H9 (cell line): ENCODE data around the gene FARS2. TPM values are rescaled to one million over a fixed set of nuclear protein-coding genes. Genes with fewer than 3 reads are reported as not detected.

Experiments used
- DNase-seq: peaks from one replicate; pipeline ENCODE4 v3.0.0-alpha.2; 2017
- H2AFZ ChIP-seq: one replicate; pipeline ENCODE4 v1.6.1; 2013; ENCODE audit warnings: mild to moderate bottlenecking, low read length, control low read depth, moderate library complexity
- H2AK5ac ChIP-seq: 2 replicates; pipeline ENCODE4 v1.6.1; 2013; ENCODE audit warnings: low read length, control low read depth, mixed read lengths; ENCODE audit not compliant: insufficient read length
- H2BK120ac ChIP-seq: one replicate; pipeline ENCODE4 v1.6.1; 2013; ENCODE audit warnings: low read depth, mild to moderate bottlenecking, low read length, control low read depth, inconsistent platforms; ENCODE audit not compliant: poor library complexity, severe bottlenecking
- H2BK12ac ChIP-seq: 2 replicates; pipeline ENCODE4 v1.6.1; 2013; ENCODE audit warnings: low read length, control low read depth, mixed read lengths, low read depth; ENCODE audit not compliant: insufficient read length
- H2BK15ac ChIP-seq: 2 replicates; pipeline ENCODE4 v1.6.1; 2013; ENCODE audit warnings: low read depth, low read length, control low read depth
- H2BK20ac ChIP-seq: one replicate; pipeline ENCODE4 v1.6.1; 2013; ENCODE audit warnings: low read depth, mild to moderate bottlenecking, low read length, control low read depth, inconsistent platforms; ENCODE audit not compliant: poor library complexity, severe bottlenecking
- H2BK5ac ChIP-seq: 2 replicates; pipeline ENCODE4 v1.6.1; 2013; ENCODE audit warnings: low read length, control low read depth, mixed read lengths; ENCODE audit not compliant: insufficient read length
- H3K14ac ChIP-seq: 2 replicates; pipeline ENCODE4 v1.6.1; 2013; ENCODE audit warnings: low read length, control low read depth; ENCODE audit not compliant: insufficient read depth
- H3K18ac ChIP-seq: 2 replicates; pipeline ENCODE4 v1.6.1; 2013; ENCODE audit warnings: low read depth, mild to moderate bottlenecking, mixed read lengths, low read length, control low read depth; ENCODE audit not compliant: insufficient read length
- H3K23ac ChIP-seq: 2 replicates; pipeline ENCODE4 v1.6.1; 2013; ENCODE audit warnings: low read length, control low read depth, mixed read lengths, low read depth; ENCODE audit not compliant: insufficient read length
- H3K23me2 ChIP-seq: 2 replicates; pipeline ENCODE4 v1.6.1; 2013; ENCODE audit warnings: low read depth, mild to moderate bottlenecking, mixed read lengths, low read length, control low read depth; ENCODE audit not compliant: insufficient read length, poor library complexity, severe bottlenecking
- H3K27ac ChIP-seq: 2 replicates; pipeline ENCODE4 v1.5.1; 2013; ENCODE audit warnings: low read length, control low read depth, mixed read lengths, low read depth; ENCODE audit not compliant: insufficient read length
- H3K27me3 ChIP-seq: 2 replicates; pipeline ENCODE4 v1.6.1; 2013; ENCODE audit warnings: low read length, control low read depth, inconsistent platforms; ENCODE audit not compliant: insufficient read depth
- H3K4ac ChIP-seq: 2 replicates; pipeline ENCODE4 v1.6.1; 2013; ENCODE audit warnings: low read depth, mild to moderate bottlenecking, control low read depth, inconsistent platforms, low read length, moderate library complexity
- H3K4me1 ChIP-seq: 2 replicates; pipeline ENCODE4 v1.6.1; 2013; ENCODE audit warnings: low read length, control low read depth, inconsistent platforms; ENCODE audit not compliant: insufficient read depth
- H3K4me2 ChIP-seq: 2 replicates; pipeline ENCODE4 v1.6.1; 2013; ENCODE audit warnings: low read length, control low read depth, mixed read lengths; ENCODE audit not compliant: insufficient read length, insufficient read depth
- H3K56ac ChIP-seq: 2 replicates; pipeline ENCODE4 v1.6.1; 2013; ENCODE audit warnings: low read depth, mild to moderate bottlenecking, mixed read lengths, low read length, control low read depth; ENCODE audit not compliant: insufficient read length
- H3K79me1 ChIP-seq: 2 replicates; pipeline ENCODE4 v1.6.1; 2013; ENCODE audit warnings: low read depth, mild to moderate bottlenecking, moderate library complexity, low read length, control low read depth, inconsistent platforms; ENCODE audit not compliant: insufficient read depth, poor library complexity, severe bottlenecking
- H3K79me2 ChIP-seq: 2 replicates; pipeline ENCODE4 v1.6.1; 2013; ENCODE audit warnings: low read length, control low read depth, inconsistent platforms; ENCODE audit not compliant: insufficient read depth
- H3K9ac ChIP-seq: 2 replicates; pipeline ENCODE4 v1.6.1; 2013; ENCODE audit warnings: low read length, control low read depth, mixed read lengths; ENCODE audit not compliant: insufficient read length; ENCODE audit errors: extremely low read depth
- H3K9me3 ChIP-seq: one replicate; pipeline ENCODE4 v1.6.1; 2013; ENCODE audit warnings: low read depth, low read length, inconsistent platforms; ENCODE audit not compliant: control insufficient read depth
- H3T11ph ChIP-seq: one replicate; pipeline ENCODE4 v1.6.1; 2013; ENCODE audit warnings: mild to moderate bottlenecking, low read length, control low read depth, inconsistent platforms
- H4K20me1 ChIP-seq: one replicate; pipeline ENCODE4 v1.6.1; 2013; ENCODE audit not compliant: control insufficient read depth, insufficient read length, insufficient read depth
- H4K5ac ChIP-seq: 2 replicates; pipeline ENCODE4 v1.6.1; 2013; ENCODE audit warnings: low read depth, mild to moderate bottlenecking, mixed read lengths, low read length, control low read depth; ENCODE audit not compliant: insufficient read length
- H4K8ac ChIP-seq: replicated peaks from 2 replicates; pipeline ENCODE4 v1.6.1; 2013; ENCODE audit warnings: low read length, control low read depth, mixed read lengths, low read depth; ENCODE audit not compliant: insufficient read length
- H4K91ac ChIP-seq: 2 replicates; pipeline ENCODE4 v1.6.1; 2013; ENCODE audit warnings: low read depth, mild to moderate bottlenecking, moderate library complexity, mixed read lengths, low read length, control low read depth; ENCODE audit not compliant: insufficient read length
- H3K27ac Mint-ChIP-seq, 3 experiments: 2 replicates in 2 of 3; 3 replicates in 1 of 3; pipeline ENCODE4 v1.8.0; 2020 to 2021; ENCODE audit warnings: mixed read lengths in 3 of 3, mild to moderate bottlenecking in 1 of 3, moderate library complexity in 1 of 3
- H3K27me3 Mint-ChIP-seq: 2 replicates; pipeline ENCODE4 v1.8.0; 2021; ENCODE audit warnings: low read depth, mild to moderate bottlenecking, moderate library complexity, mixed read lengths
- H3K36me3 Mint-ChIP-seq, 3 experiments: 2 replicates in 2 of 3; 3 replicates in 1 of 3; pipeline ENCODE4 v1.8.0; 2020 to 2021; ENCODE audit warnings: low read depth in 3 of 3, mixed read lengths in 3 of 3; ENCODE audit not compliant: insufficient read depth in 1 of 3
- H3K4me1 Mint-ChIP-seq, 2 experiments: 2 replicates each; pipeline ENCODE4 v1.8.0; 2020; ENCODE audit warnings: mixed read lengths in 2 of 2
- H3K4me3 Mint-ChIP-seq, 2 experiments: 2 replicates in 1 of 2; 3 replicates in 1 of 2; pipeline ENCODE4 v1.8.0; 2020 to 2021; ENCODE audit warnings: mild to moderate bottlenecking in 2 of 2, mixed read lengths in 2 of 2, moderate library complexity in 1 of 2
- H3K9me3 Mint-ChIP-seq, 2 experiments: 2 replicates in 1 of 2; 3 replicates in 1 of 2; pipeline ENCODE4 v1.8.0; 2020; ENCODE audit warnings: mild to moderate bottlenecking in 2 of 2, mixed read lengths in 2 of 2, moderate library complexity in 1 of 2
- CTCF ChIP-seq: fragments of 200-600 bp; sonication (generic); conservative IDR thresholded peaks from 3 replicates; pipeline ENCODE4 v1.8.0; 2021; ENCODE audit warnings: antibody characterized with exemption, mild to moderate bottlenecking
- WGBS: extraction: QIAGEN DNeasy Blood & Tissue Kit; methylation state at CpG from one replicate; pipeline ENCODE4 v1.1.7; 2013; ENCODE audit warnings: missing lambda C conversion rate, low lambda C conversion rate, mixed read lengths; ENCODE audit not compliant: insufficient read length; ENCODE audit errors: extremely low coverage; 5-methylcytosine and 5-hydroxymethylcytosine counted together
- total RNA-seq: library from RNA; stranded (reverse); gene quantifications from 2 replicates; pipeline ENCODE4 v1.2.1, GENCODE V29; 2021

The FARS2 gene
- total RNA-seq, 1 experiment from 2014 or later: 8.5 TPM

GRCh38 chr6:5537132-5537531 lies 275.8 kb downstream of the FARS2 start:
- H3K9me3 ChIP-seq: no peaks in the 10 kb centered on the region
- no peak overlapping the region for H4K5ac ChIP-seq
- H3K27ac ChIP-seq: no peak overlapping the region
- H4K20me1 ChIP-seq: no peaks in the 10 kb centered on the region
- no peaks in the 10 kb centered on the region for H3K79me2 ChIP-seq
- H3K4me1 ChIP-seq: no peaks in the 10 kb centered on the region
- H2BK12ac ChIP-seq: no peak overlapping the region
- peaks cover 0 to 4% (median 0%) of the 10 kb centered on the region in 3 experiments; a peak in 4 of 7 replicates for H3K36me3 Mint-ChIP-seq
- no peak overlapping the region for H3K56ac ChIP-seq
- DNase-seq: no peak
- no peak overlapping the region for H3K4me2 ChIP-seq
- no peaks in the 10 kb centered on the region for H3K23me2 ChIP-seq
- H4K8ac ChIP-seq: no peak overlapping the region
- H3K4me1 Mint-ChIP-seq: peaks cover 7 to 9% of the 10 kb centered on the region in 2 experiments
- no peak overlapping the region for H3K4me3 Mint-ChIP-seq
- no peaks in the 10 kb centered on the region for H3K9me3 Mint-ChIP-seq
- no peak overlapping the region for H2AK5ac ChIP-seq
- no peaks in the 10 kb centered on the region for H3K79me1 ChIP-seq
- H3K27ac Mint-ChIP-seq: no peak overlapping the region
- H3T11ph ChIP-seq: no peak overlapping the region
- no peak overlapping the region for H2BK120ac ChIP-seq
- no peak for TF ChIP-seq CTCF
- H3K14ac ChIP-seq: no peak overlapping the region
- no peaks in the 10 kb centered on the region for H3K27me3 Mint-ChIP-seq
- H2AFZ ChIP-seq: no peak overlapping the region
- H3K9ac ChIP-seq: no peak overlapping the region
- H3K18ac ChIP-seq: no peak overlapping the region
- WGBS: no CpG with 5 or more reads among the region's 8 CpGs
- H3K4ac ChIP-seq: no peak overlapping the region
- H2BK5ac ChIP-seq: no peak overlapping the region
- H3K23ac ChIP-seq: no peak overlapping the region
- no peak overlapping the region for H2BK15ac ChIP-seq
- no peak overlapping the region for H2BK20ac ChIP-seq
- no peaks in the 10 kb centered on the region for H3K27me3 ChIP-seq
- no peak overlapping the region for H4K91ac ChIP-seq
